Natural killer cell (primary cell): ENCODE data around the gene RPP14. TPM values are rescaled to one million over a fixed set of nuclear protein-coding genes. Genes with fewer than 3 reads are reported as not detected.
A peak's percentile ranks its signal among the peaks of the same experiment; 100 is the strongest.

Experiments
- ATAC-seq, 3 donors: fragments of 150-1000 bp in 2 of 3; fragments of 200-7000 bp in 1 of 3; cut with Tn5 transposase; 1 replicate in 1 of 3; 2 replicates in 2 of 3; pipeline ENCODE4 v1.10.0; 2021; ENCODE audit warnings: mild to moderate bottlenecking in 2 of 3, moderate library complexity in 2 of 3
- DNase-seq, 2 donors: peaks; one replicate each; pipeline versions ENCODE4 v3.0.0 to v3.0.0-alpha.2; 2013 to 2021; ENCODE audit warnings: mixed read lengths in 1 of 2
- H3K27ac ChIP-seq: one replicate; pipeline ENCODE4 v1.5.1; 2013; ENCODE audit warnings: mild to moderate bottlenecking, low read length
- H3K27me3 ChIP-seq: one replicate; pipeline ENCODE4 v1.6.1; 2013; ENCODE audit warnings: low read length; ENCODE audit not compliant: control insufficient read depth, insufficient read depth
- H3K36me3 ChIP-seq: one replicate; pipeline ENCODE4 v1.6.1; 2013; ENCODE audit warnings: low read length; ENCODE audit not compliant: control insufficient read depth, insufficient read depth
- H3K4me1 ChIP-seq: one replicate; pipeline ENCODE4 v1.6.1; 2013; ENCODE audit warnings: low read length; ENCODE audit not compliant: control insufficient read depth, insufficient read depth
- H3K4me3 ChIP-seq: one replicate; pipeline ENCODE4 v1.5.1; 2013; ENCODE audit warnings: low read length
- H3K9me3 ChIP-seq: one replicate; pipeline ENCODE4 v1.6.1; 2013; ENCODE audit warnings: low read length; ENCODE audit not compliant: control insufficient read depth, insufficient read depth
- H3K27ac Mint-ChIP-seq, 2 donors: one replicate each; pipeline ENCODE4 v1.8.0; 2022; ENCODE audit warnings: mild to moderate bottlenecking in 2 of 2, mixed read lengths in 2 of 2, moderate library complexity in 1 of 2
- H3K27me3 Mint-ChIP-seq, 2 donors: one replicate each; pipeline ENCODE4 v1.8.0; 2022; ENCODE audit warnings: low read depth in 2 of 2, mixed read lengths in 2 of 2
- H3K36me3 Mint-ChIP-seq: one replicate; pipeline ENCODE4 v1.8.0; 2022; ENCODE audit warnings: mixed read lengths
- H3K4me1 Mint-ChIP-seq, 2 donors: one replicate each; pipeline ENCODE4 v1.8.0; 2022; ENCODE audit warnings: mixed read lengths in 2 of 2
- H3K4me3 Mint-ChIP-seq: one replicate; pipeline ENCODE4 v1.8.0; 2022; ENCODE audit warnings: mild to moderate bottlenecking, moderate library complexity, mixed read lengths
- H3K9me3 Mint-ChIP-seq, 2 donors: one replicate each; pipeline ENCODE4 v1.8.0; 2022; ENCODE audit warnings: mixed read lengths in 2 of 2
- WGBS: methylation state at CpG from one replicate; pipeline ENCODE4 v1.1.7; 2013; ENCODE audit warnings: missing lambda C conversion rate; ENCODE audit not compliant: insufficient coverage; 5-methylcytosine and 5-hydroxymethylcytosine counted together
- intact Hi-C: fragments of 100-400 bp; cut with micrococcal nuclease; formaldehyde crosslinking; loops from one replicate; pipeline ENCODE4 v1.14.2; 2022
- total RNA-seq, 4 donors: library from RNA; stranded (reverse); fragments of 120-200 nt in 1 of 4; gene quantifications; one replicate each; pipeline versions ENCODE4 v1.2.3 to v1.2.4, GENCODE V29; 2013 to 2022
- TF ChIP-seq, protein P1 (sequence below): fragments of 200-600 bp; IDR thresholded peaks from one replicate; pipeline ENCODE4 v1.8.0; 2022; ENCODE audit warnings: antibody characterized with exemption

RPP14 gene
- total RNA-seq, 3 donors from 2014 or later (not counting 1 experiment from before 2014, with no cell fraction given): 13.1 to 18.8 (median 17.0) TPM

DNA sequence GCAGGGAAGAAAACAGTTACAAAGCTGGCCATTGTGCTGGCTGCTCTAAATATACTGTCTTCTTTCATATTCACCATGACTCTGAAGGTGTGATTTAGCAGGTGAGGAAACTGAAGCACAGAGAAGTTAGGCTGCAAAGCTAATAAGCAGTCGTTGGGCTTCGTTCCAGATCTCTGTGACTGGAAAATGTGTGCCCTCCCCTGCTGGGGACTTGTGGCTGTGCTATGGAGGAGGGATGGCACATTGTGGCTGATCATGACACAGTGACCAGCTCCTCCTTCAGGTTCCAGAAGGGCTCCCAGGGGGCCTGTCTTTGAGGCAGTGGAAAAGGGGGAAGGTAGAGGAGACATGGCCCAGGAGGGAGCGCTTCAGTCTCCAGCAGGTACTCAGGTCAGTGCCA lies 45.9 kb downstream of the RPP14 start:
- TF ChIP-seq, protein P1, sequence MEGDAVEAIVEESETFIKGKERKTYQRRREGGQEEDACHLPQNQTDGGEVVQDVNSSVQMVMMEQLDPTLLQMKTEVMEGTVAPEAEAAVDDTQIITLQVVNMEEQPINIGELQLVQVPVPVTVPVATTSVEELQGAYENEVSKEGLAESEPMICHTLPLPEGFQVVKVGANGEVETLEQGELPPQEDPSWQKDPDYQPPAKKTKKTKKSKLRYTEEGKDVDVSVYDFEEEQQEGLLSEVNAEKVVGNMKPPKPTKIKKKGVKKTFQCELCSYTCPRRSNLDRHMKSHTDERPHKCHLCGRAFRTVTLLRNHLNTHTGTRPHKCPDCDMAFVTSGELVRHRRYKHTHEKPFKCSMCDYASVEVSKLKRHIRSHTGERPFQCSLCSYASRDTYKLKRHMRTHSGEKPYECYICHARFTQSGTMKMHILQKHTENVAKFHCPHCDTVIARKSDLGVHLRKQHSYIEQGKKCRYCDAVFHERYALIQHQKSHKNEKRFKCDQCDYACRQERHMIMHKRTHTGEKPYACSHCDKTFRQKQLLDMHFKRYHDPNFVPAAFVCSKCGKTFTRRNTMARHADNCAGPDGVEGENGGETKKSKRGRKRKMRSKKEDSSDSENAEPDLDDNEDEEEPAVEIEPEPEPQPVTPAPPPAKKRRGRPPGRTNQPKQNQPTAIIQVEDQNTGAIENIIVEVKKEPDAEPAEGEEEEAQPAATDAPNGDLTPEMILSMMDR: no peak
- Histone ChIP-seq H3K4me1 (peaks cover 65% of the 10 kb centered on the region), H3K36me3 (no peaks in the 10 kb centered on the region), H3K27ac (no peak overlapping the region), H3K27me3 (no peaks in the 10 kb centered on the region), H3K4me3 (no peak overlapping the region), H3K9me3 (no peaks in the 10 kb centered on the region)
- no peaks in the 10 kb centered on the region for H3K27me3 Mint-ChIP-seq
- H3K9me3 Mint-ChIP-seq: no peaks in the 10 kb centered on the region
- ATAC-seq: peak in 1 of 3 donors; percentile 8
- H3K4me1 Mint-ChIP-seq: peaks cover 69 to 71% of the 10 kb centered on the region in 2 donors
- intact Hi-C loops: no loop called here
- peak overlapping the region; percentile 61 for H3K4me3 Mint-ChIP-seq
- no peak for DNase-seq
- H3K36me3 Mint-ChIP-seq: no peaks in the 10 kb centered on the region
- peak overlapping the region; percentile 75 to 86 for H3K27ac Mint-ChIP-seq
- WGBS: 70% methylated on average over 3 of the region's 3 CpGs

DNA sequence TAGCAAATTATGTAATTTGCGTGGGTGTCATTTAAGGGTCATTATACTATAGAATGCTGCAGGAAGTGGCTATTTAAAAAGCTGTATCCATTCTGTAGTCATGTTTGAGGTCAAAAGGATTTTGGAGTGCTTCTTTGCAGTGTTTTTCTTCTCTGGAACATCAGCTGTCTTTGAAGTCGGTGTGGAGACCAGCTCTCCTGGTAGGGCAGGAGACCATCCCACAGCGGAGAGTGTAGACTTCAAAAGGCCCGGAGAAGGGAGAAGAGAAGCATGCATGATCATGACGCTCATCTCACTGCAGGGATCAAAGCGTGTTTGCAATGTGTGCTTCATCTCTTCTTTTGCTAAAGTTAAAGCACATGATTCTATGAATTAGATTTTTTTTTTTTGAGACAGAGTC lies 46.6 kb downstream of the RPP14 start:
- Mint-ChIP-seq H3K27me3 (no peaks in the 10 kb centered on the region), H3K27ac (peak overlapping the region; percentile 75 to 86), H3K36me3 (no peaks in the 10 kb centered on the region), H3K4me1 (peaks cover 71 to 76% of the 10 kb centered on the region in 2 donors), H3K9me3 (no peaks in the 10 kb centered on the region), H3K4me3 (peak overlapping the region; percentile 68)
- Histone ChIP-seq H3K36me3 (no peaks in the 10 kb centered on the region), H3K4me1 (peaks cover 71% of the 10 kb centered on the region), H3K27ac (peak overlapping the region; percentile 30), H3K4me3 (no peak overlapping the region), H3K27me3 (no peaks in the 10 kb centered on the region), H3K9me3 (no peaks in the 10 kb centered on the region)
- TF ChIP-seq, protein P1: no peak
- intact Hi-C loops: no loop called here
- 83% methylated on average over 6 of the region's 6 CpGs for WGBS
- no peak for DNase-seq
- ATAC-seq: no peak

DNA sequence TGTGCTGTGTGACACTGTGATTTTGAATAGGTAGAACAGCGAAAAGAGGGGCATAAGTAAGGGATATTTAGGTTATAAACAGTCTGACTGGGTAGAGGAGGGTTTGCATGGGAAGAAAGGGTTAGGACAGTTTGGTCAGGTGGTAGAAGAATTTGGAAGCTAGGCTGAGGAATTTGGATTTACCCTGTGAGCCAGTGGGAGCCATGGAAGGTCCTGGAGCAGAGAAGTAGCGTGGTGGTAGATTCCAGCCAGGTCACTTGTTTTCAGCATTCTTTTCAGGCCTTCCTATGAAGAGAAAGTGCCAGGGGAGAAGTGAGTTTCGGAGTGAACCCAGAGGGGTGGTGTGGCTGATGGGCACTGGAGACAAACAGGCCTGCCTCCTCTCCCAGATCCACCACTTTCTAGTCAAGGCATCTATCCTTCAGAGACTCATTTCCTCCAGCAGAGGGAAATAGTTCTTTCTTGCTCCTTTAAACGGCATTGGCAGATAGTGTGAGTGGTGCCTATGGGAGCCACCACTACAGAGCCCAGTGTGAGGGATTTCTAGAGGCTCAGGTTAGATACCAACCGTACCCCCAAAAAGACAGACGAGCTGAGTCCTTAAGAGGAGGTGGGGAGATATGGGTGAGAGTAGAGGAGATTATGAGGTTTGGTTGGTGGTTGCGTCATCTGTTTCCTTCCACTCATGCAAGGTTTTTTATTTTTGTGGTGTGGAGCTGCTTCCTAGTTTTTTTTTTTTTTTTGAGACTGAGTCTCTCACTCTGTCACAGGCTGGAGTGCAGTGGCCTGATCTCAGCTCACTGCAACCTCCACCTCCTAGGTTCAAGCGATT lies 47.9 kb downstream of the RPP14 start:
- Mint-ChIP-seq H3K4me3 (peak overlapping the region; percentile 87), H3K4me1 (peaks cover 82 to 87% of the 10 kb centered on the region in 2 donors), H3K27ac (peak overlapping the region; percentile 89 to 95), H3K27me3 (no peaks in the 10 kb centered on the region), H3K36me3 (no peaks in the 10 kb centered on the region), H3K9me3 (no peaks in the 10 kb centered on the region)
- Histone ChIP-seq H3K27ac (peak overlapping the region; percentile 69), H3K9me3 (no peaks in the 10 kb centered on the region), H3K4me3 (peak overlapping the region; percentile 29), H3K27me3 (no peaks in the 10 kb centered on the region), H3K4me1 (peaks cover 68% of the 10 kb centered on the region), H3K36me3 (no peaks in the 10 kb centered on the region)
- ATAC-seq (peak; percentile 72 to 74 (median 74)), DNase-seq (peak in 1 of 2 donors; percentile 62)
- WGBS: 30% methylated on average over 6 of the region's 8 CpGs
- intact Hi-C loops: loop anchor here (1.0 kb wide), 1 partner anchor 60 kb away; no protein-coding TSS in a partner anchor
- TF ChIP-seq, protein P1: no peak
